Measurements from ENCODE around the gene RPL37A.
"Not testable (repeated sequence)": the region's sequence is repeated elsewhere in the genome, so short reads cannot be mapped to it uniquely, and the experiment has no call there.

Gene RPL37A

GRCh38 chr2:216518566-216519119 lies 20.0 kb downstream of the RPL37A start:
- DNase-seq: not testable (repeated sequence)

DNA sequence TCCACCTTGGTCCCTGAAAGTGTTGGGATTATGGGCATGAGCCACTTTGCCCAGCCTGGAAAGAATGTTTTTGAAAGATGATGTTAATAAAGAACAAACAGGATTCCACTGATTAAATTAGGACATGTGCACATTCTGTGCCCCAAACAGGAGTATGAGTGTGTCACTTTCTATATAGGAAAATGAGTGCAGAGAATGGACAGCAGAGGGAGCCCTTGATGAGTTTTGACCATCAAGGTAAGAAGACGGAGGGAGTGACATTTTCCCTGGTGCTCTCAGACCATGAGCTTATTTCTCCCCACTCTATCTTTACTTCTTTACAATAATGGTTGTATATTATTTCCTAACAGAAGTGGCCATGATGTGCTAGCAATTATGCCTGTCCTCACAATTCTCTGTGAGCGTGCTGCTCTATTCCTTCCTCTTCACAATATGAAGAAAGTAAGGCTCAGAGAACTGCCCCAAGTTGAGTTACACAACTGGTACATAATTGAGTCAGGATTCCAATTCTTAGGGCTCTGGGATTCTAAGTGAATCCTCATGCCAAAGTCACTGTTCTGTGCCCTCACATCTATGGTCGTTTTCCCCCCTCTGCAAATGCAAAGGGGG lies 20.6 kb downstream of the RPL37A start:
- peak; percentile 73 for DNase-seq

DNA sequence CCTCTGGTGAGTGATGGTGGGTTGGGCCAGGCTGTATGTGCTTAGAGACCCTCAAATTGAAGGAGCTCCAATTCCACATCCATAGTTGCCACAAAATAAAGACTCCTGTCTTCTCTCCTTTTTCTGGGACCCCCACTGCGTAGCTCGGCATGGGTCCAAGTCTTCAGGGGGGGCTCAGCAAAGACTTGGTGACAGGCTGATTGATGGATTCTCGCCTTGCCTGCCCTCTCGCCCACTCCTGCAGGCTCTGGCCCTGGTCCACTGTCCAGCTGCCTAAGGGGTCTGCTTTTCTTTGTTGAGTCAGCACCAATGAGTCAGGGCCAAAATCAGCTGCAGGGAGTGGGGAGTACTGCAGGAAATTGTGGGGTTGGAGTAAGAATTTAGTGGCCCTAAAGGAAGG lies 21.5 kb downstream of the RPL37A start:
- DNase-seq: no peak

DNA sequence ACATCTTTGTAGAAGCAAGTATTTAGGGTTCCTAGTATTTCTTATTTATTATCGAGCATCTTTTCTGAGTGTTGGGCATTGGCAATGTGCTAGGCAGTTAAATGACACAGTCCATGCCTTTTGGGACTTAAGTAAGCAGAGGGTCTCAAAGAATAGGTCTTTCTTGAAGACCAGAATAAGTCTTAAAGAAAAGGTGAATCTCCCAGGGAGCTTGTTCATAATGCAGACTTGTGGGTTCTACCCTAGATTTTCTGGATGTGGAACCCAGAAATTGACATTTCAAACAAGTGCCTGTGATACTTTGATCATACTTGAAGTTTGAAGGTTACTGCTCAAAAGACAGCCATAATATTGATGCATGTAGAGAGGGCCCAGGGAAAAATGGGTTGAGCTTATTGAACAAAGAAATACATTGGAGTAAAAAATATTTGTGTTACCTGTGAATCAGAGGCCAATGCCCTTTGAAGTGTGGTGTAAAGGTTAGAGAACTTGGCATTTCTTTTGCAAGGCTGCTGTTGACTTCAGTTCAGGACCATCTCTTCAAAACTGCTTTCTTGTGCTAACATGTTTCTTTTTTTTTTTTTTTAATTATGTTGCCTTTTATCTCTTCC lies 24.4 kb downstream of the RPL37A start:
- DNase-seq: no peak

DNA sequence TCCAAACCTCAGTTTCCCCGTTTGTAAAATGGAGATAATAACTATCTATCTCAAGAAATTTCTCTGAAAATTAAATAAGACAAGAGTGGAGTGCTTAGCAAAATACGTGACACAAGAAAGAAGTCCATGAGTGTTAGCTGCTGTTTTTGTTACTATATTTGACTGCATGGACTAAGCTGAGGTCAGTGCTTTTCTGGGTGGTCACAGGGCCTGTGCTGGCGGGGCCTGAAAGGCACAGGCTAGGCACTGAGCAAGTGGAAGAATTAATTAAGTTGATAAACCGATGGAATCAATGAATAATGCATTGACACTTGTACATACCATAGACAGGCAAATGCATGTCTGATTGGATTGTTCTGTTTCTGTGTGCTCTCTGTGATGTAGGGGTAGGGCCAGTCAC lies 27.3 kb downstream of the RPL37A start:
- no peak for DNase-seq

DNA sequence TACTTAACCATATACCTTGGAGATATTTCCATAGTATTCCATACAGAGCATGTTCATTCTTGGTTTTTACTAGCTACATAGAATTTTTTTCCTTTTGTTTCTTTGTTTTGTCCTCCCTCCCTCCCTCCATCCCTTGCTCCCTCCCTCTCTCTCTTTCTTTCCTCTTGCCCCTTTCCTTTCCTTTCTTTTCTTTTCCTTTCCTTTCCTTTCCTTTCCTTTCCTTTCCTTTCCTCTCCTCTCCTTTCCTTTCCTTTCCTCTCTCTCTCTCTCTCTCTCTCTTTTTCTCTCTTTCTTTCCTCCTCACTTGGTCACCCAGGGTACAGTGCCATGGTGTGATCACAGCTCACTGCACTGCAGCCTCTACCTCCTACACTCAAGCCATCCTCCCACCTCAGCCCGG lies 28.3 kb downstream of the RPL37A start:
- DNase-seq: no peak

- DNase-seq: no peak
These were observed 29.0 kb downstream of the RPL37A start for GRCh38 chr2:216527600-216527999.

GRCh38 chr2:216532562-216532961 lies 33.9 kb downstream of the RPL37A start:
- DNase-seq: no peak

GRCh38 chr2:216533609-216534008 lies 35.0 kb downstream of the RPL37A start:
- no peak for DNase-seq

DNA sequence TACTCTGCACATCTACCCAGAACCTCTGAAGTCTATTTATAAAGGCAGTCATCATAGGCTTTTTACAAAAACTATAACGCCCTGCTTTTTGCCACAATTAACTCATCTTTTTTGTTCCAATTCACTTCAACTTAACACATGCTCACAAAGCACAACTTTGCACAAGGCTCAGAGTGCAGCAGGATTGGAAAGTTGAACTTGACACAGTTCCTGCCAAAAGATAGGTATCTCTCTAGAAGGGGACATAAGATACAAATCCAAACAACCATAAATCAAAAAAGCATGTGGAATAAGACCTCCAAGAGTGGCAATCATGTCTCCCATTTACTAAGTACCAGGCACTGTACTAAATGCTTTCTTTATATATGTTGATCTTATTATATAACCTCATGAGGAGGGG lies 36.2 kb downstream of the RPL37A start:
- no peak for DNase-seq

- no peak for DNase-seq
These were observed 36.9 kb downstream of the RPL37A start for GRCh38 chr2:216535454-216535995.

GRCh38 chr2:216536734-216537210 lies 38.1 kb downstream of the RPL37A start:
- no peak for DNase-seq

GRCh38 chr2:216537366-216537765 lies 38.7 kb downstream of the RPL37A start:
- DNase-seq: no peak

GRCh38 chr2:216538538-216538937 lies 39.9 kb downstream of the RPL37A start:
- DNase-seq: no peak

GRCh38 chr2:216539120-216539519 lies 40.5 kb downstream of the RPL37A start:
- no peak for DNase-seq

- peak; percentile 93 for DNase-seq
These were observed 41.2 kb downstream of the RPL37A start for GRCh38 chr2:216539791-216540241.

DNA sequence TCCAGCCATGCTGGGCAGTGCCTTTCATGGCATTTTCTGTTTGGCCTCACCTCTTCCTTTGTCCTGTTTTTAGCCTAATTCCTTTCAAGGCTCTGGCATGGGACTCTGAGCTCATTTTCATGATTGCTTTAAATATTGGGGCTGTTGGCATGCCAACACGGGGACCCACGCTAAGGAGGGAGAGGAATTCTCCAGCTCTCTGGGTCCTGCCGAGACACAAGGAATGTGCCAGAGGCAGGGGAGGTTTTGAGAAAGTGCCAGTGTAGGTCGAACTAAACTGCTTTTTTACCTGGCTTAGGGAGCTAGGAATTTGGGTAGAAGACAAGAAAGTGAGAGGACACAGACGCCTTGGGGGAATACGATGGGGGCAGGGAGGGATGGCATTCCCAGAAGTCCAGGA lies 42.3 kb downstream of the RPL37A start:
- DNase-seq: no peak

DNA sequence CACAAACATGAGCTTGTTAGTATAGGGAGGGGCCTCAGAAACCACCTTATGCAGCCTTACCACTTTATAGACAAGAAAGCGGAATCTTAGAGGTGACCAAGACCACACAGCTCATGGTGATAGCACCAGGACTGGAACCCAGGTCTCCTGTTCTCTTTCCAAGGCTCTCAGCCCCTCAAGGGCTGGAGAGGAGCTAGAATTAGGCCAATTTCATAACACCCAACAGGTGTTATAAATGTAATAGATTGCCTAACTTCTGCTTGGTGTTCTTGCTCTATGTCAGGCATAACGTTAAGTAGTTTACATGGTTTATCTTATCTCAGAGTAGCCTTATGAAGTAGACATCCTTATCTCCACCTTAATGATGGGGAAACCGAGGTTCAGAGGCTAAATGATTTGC lies 42.9 kb downstream of the RPL37A start:
- no peak for DNase-seq

DNA sequence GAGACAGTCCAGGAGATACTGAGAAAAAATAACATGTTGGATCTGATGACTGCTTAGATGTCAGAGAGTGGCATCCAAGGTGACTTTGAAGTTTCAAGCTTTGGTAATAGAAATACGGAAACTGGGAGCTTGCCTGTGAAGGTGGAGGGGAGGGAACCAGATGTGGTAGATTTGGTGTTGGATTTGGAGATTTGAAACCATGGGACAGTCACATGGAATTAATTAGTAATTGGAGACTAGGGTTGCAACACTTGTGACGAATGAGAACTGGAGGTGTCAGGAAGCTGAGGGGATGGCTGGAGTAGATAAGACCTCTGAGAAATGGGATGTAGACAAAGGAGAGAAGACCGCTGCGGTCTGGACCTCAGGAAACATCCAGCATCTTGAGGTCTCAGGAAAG lies 46.7 kb downstream of the RPL37A start:
- no peak for DNase-seq

- no peak for DNase-seq
These were observed 47.6 kb downstream of the RPL37A start for GRCh38 chr2:216546241-216546640.

GRCh38 chr2:216546641-216547403 lies 48.2 kb downstream of the RPL37A start:
- DNase-seq: no peak

- no peak for DNase-seq
These were observed 50.3 kb downstream of the RPL37A start for GRCh38 chr2:216548901-216549331.

DNA sequence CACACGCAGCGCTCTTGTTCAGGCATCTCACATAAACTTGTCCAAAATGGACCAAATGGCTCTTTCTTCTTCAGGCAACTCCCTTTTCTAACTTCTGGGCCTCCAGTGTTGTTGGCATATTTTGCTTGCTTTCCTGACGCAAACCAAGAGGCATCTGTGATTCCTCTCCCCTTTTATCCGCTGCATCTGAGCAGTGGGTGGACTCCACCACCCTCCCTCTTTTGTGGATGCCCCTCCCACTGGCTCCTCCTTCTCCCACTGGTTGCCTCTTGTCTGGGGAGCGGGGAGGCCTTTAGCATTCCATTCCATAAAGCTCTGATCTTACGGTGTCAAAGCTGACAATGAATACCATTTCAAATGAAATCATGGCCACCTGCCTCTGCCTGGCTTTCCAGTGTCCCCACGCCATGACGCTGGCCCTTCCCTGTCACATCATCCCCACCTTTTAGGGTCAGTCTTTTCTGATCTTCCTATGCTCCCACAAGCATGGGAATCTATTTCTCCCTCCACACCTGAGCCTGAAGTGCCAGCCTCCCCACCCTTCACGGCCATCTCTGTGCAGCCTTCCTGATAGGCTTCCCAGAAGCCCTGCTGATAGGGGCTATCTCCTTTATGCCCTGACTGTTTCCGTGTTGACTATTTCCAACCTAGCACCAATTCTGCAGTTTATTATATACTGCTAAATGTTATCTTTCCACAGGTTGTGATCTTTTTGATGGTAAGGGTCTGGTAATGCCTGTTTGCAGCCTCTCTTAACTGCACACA lies 51.5 kb downstream of the RPL37A start:
- no peak for DNase-seq
